C4-2B (cell line): ENCODE data around the gene PTPRF.

Source experiments
- H3K27ac ChIP-seq: fragments of 450-650 bp; 2 replicates; pipeline ENCODE4 v1.5.1; 2017
- ZFX ChIP-seq: fragments of 450-650 bp; IDR thresholded peaks from 2 replicates; pipeline ENCODE4 v1.6.1; 2017
- TF ChIP-seq, protein P1 (sequence below): fragments of 450-650 bp; conservative IDR thresholded peaks from 2 replicates; pipeline ENCODE4 v1.5.1; 2017; ENCODE audit warnings: mild to moderate bottlenecking

Gene PTPRF

DNA sequence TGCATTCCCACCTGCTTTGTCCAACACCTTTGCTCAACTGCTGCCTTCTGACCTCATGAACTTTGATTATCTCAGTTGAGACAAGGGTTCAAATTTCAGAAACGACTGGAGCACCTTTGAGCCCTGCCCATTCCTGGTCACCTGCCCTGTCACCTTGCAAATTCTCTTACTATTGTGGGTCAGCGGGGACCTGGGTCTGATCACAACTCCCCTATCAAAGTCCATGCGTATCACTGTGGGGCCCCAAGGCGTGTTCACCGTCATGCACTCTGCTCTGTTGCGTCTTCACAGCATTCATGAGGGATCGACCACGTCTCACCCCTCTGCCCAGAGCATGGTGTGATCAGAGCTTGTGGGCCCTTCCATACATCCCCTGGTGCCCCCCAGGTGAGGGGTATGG lies 12.9 kb downstream of the PTPRF start:
- peak overlapping the region; percentile 96 for H3K27ac ChIP-seq

DNA sequence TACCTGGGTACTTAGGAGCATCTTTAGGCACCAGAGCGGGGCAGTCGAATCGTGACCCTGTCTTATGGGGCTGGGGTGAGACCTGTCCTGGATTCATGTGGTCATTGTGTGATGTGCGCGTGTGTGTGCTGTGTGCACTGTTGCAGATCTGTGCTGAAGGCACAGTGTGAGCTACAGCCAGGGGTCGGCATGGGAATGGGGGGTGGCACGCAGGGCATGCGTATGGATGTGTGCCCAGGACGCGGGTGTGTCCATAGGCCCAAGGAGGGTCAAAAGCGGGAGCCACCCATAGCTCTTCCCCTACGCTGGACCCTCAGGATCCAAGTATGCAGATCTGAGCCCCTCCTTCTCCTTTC lies 14.6 kb downstream of the PTPRF start:
- no peak for TF ChIP-seq ZFX
- TF ChIP-seq, protein P1, sequence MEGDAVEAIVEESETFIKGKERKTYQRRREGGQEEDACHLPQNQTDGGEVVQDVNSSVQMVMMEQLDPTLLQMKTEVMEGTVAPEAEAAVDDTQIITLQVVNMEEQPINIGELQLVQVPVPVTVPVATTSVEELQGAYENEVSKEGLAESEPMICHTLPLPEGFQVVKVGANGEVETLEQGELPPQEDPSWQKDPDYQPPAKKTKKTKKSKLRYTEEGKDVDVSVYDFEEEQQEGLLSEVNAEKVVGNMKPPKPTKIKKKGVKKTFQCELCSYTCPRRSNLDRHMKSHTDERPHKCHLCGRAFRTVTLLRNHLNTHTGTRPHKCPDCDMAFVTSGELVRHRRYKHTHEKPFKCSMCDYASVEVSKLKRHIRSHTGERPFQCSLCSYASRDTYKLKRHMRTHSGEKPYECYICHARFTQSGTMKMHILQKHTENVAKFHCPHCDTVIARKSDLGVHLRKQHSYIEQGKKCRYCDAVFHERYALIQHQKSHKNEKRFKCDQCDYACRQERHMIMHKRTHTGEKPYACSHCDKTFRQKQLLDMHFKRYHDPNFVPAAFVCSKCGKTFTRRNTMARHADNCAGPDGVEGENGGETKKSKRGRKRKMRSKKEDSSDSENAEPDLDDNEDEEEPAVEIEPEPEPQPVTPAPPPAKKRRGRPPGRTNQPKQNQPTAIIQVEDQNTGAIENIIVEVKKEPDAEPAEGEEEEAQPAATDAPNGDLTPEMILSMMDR: no peak
- peak overlapping the region; percentile 96 for H3K27ac ChIP-seq

More for the DNA sequence above, 12.9 kb downstream of the PTPRF start:
- no peak for TF ChIP-seq ZFX
- TF ChIP-seq, protein P1: no peak

DNA sequence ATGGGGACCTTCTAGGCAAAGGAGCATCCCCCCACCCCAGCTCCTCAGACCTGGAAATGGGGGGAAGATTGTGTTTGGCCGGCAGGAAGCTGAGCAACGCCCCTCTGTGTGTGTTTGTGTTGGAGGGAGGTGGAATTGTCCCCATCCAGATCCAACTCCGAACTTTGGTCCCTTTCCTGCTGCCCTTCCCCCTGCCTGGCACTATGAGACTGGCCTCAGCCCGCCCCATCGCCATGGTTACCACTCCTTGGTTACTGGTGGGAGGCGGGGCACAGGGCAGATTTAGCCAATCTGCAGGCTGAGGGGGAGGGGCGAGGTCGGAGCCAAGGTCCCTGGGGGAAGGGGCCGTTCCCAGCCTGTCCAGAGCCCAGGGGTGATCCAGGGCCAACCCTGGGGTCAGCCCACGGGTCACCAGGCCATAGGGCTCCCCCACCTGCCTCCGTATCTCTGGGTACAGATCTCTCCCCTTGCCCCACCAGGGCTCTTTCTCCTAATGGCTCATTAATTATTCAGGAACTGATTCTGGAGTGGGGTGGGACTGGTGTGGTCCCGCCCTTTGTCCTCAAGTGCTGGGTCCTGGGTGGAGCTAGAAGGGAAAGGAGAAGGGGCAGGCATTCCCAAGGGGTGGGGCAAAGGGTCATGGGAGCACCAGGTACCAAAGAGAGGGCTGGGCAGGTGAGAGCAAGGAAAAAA lies 15.2 kb downstream of the PTPRF start:
- TF ChIP-seq, protein P1: no peak
- TF ChIP-seq ZFX: no peak
- peak overlapping the region; percentile 96 for H3K27ac ChIP-seq

DNA sequence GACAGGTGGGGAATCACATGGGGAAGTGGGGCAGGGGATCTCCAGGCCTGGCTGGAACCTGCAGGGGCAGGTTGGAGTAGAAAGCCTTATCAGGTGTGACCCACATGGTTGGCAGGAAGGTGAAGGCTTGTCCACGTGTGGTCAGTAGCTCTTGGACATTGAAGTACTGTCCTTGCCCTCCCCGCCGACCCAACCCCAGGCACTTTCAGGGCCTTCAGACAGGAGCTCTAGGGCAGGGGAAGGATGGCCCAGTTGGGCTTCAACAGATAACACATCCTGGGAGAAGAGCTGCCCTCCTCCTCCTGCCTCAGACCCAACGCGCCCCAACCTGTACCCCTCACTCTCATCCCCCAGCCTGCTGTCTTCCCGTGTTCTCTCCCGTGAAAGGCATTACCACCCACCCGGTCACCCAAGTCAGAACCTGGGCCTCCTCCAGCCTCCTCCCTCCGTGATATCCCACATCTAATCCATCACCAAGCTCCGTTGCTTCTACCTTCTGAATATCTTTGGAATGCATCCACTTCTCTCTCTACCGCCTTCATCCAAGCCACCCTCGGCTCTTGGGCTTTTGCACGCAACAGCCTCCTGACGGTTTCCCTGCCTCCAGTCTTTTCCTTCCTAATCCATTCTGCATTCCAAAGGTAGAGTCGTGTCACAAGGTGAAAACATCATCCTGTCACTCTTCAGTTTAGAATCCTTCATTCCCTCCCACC lies 15.9 kb downstream of the PTPRF start:
- H3K27ac ChIP-seq: peak overlapping the region; percentile 96
- TF ChIP-seq, protein P1: no peak
- no peak for TF ChIP-seq ZFX

DNA sequence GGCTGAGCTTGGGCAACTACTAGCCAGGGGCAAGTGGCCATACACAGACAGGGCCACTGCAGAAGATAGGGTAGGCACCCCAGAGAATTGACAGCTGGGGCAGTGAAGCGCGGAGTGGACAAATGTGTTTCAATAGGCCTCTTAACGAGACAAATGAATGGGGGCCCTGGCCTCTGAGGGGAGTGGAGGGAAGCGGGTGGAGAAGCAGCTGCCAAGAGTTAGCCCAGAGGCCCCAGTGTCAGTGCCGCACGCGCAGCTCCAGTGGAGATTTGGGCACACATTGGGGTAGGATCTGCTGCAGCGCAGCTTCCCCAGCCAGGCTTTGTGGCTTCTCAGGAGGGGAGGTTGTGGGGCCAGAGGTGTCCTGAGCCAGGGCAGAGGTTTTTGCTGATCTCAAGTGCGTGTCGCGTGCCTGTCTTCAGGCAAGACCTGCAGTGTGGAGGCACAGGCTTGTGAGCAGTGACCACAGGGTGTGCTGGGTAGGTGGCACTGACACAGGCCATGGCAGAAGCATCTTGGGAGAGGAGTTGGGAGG lies 16.9 kb downstream of the PTPRF start:
- H3K27ac ChIP-seq: peak overlapping the region; percentile 96
- no peak for TF ChIP-seq ZFX
- TF ChIP-seq, protein P1: no peak

DNA sequence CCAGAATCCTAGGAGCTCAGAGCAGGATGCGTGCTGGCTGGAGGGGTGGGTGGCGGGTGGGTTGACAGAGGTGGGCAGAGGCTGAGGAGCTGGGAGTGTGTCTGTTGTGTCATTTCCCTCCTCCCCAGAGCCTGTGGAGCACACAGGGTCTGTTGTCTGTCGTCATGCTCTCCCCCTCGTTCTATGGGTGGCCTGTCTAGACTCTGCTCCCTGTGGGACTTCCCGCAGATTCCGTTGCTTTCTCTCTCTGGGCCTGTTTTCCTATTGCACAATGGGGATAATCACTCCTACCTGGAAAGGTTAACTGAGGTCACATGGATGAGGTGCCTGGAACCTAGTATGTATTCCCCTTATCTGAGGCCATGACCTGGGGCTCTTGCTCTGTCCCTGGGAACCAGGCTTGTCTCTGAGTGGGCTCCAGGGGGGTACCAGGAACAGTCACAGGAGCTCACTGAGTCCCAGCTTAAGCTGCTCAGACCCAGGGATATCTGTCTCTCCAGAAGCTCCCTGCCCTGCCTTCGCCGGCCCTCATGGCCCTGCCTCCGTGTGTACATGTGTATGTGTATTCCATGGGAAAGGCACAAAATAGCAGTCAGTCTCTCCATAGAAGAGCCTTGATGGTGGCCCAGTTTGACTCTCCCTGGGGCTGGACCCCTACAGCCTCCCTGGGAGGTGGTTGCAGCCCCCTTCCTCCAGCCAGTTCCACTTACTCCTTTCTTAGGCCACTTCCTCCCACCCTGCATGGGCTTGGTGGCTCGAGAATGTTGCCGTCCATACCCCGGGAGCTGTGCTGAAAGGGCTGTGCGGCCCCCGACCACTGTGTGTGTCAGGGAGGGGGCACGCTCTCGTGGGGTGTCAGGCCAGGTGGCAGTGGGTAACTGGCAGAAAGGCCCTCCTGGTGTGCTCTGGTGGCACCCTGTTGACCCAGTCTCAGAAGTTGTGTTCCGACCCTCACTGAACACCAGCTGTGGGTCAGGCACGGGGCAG lies 17.9 kb downstream of the PTPRF start:
- TF ChIP-seq, protein P1: no peak
- peak overlapping the region; percentile 96 for H3K27ac ChIP-seq
